ENCODE results near the gene CLRN3.

Gene CLRN3

GRCh38 chr10:127894146-127894545 is 1.4 kb upstream of the CLRN3 start:
- DNase-seq = no peak

- DNase-seq = no peak
Observed at GRCh38 chr10:127890832-127891334, 1.9 kb downstream of the CLRN3 start.

GRCh38 chr10:127890216-127890615 is 2.5 kb downstream of the CLRN3 start:
- DNase-seq = no peak

- DNase-seq = no peak
Observed at GRCh38 chr10:127889605-127890195, 3.0 kb downstream of the CLRN3 start.

GRCh38 chr10:127888521-127889312 is 4.0 kb downstream of the CLRN3 start:
- no peak for DNase-seq

GRCh38 chr10:127887541-127888415 is 5.0 kb downstream of the CLRN3 start:
- DNase-seq = no peak

GRCh38 chr10:127886371-127887051 is 6.2 kb downstream of the CLRN3 start:
- DNase-seq = no peak

GRCh38 chr10:127884501-127884900 is 8.2 kb downstream of the CLRN3 start:
- DNase-seq = no peak

- no peak for DNase-seq
Observed at GRCh38 chr10:127883516-127883915, 9.2 kb downstream of the CLRN3 start.

GRCh38 chr10:127882801-127883459 is 9.8 kb downstream of the CLRN3 start:
- DNase-seq = no peak

- no peak for DNase-seq
Observed at GRCh38 chr10:127882391-127882790, 10.3 kb downstream of the CLRN3 start.

- DNase-seq = no peak
Observed at GRCh38 chr10:127881262-127881661, 11.5 kb downstream of the CLRN3 start.

GRCh38 chr10:127880557-127880956 is 12.2 kb downstream of the CLRN3 start:
- DNase-seq = no peak

GRCh38 chr10:127878475-127879055 is 14.2 kb downstream of the CLRN3 start:
- no peak for DNase-seq

- DNase-seq = no peak
Observed at GRCh38 chr10:127877699-127878098, 15.0 kb downstream of the CLRN3 start.

GRCh38 chr10:127877116-127877515 is 15.6 kb downstream of the CLRN3 start:
- no peak for DNase-seq

GRCh38 chr10:127875916-127876315 is 16.8 kb downstream of the CLRN3 start:
- DNase-seq = no peak

GRCh38 chr10:127875449-127875765 is 17.3 kb downstream of the CLRN3 start:
- DNase-seq = no peak

- DNase-seq = no peak
Observed at GRCh38 chr10:127874671-127875448, 17.9 kb downstream of the CLRN3 start.

GRCh38 chr10:127873901-127874470 is 18.8 kb downstream of the CLRN3 start:
- no peak for DNase-seq

Data from activated effector memory CD4-positive, alpha-beta T cell treated with anti-CD3 and anti-CD28 coated beads, Interleukin-2, amount 50 U/mL, for 16 hours (primary cell).